NCI-H446 treated with DMSO at 0.1 percent for 48 hours (cell line): ENCODE measurements around the gene DYRK1A.
A peak's percentile ranks its signal among the peaks of the same experiment; 100 is the strongest.
"Not testable (repeated sequence)": the region's sequence is repeated elsewhere in the genome, so short reads cannot be mapped to it uniquely, and the experiment has no call there.

Experiments used
- DNase-seq: peaks from one replicate; lab custom pipeline; 2025; lab: John Stamatoyannopoulos, UW

DYRK1A gene

DNA sequence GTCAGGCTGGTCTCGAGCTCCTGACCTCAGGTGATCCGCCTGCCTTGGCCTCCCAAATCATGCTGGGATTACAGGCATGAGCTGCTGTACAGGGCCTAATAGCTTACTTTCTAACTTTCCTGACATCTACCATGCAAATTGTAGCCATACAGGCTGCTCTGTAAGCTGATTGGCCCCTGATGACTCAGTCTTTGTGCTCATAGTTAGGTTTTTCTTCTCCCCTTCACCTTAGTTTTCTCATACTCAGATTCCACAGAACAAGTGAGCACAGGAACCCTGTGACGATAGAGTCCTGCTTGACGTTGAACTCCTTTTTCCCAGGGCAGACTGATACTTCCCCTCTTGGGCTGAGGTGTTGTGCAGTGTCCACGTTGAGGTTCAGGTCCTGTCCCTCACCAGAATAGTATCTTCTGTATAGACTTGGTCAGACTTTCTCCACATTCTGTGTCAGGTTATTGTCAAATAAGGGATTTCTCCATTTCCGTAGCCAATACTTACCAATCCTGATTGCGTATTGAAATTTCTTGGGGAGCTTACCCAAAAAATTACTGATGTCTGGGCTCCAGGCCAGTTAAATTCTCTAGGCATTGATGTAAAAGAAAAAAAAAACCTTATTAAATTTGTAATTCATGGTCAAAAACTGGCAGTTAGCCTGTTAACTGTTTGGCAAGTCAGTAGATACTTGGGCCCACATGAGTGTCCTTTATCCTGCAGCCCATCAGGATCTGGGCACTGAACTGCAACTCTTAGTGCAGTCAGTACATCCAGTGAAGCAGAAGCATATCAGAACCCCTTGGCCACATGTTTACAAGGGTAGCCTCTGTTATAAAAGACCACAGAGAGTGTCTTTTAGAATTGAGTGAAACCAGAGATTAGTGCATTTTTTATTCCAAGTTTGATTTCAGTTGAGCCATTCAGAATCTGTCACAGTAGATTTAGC lies 118.2 kb downstream of the DYRK1A start:
- DNase-seq, result peak; percentile 39

DNA sequence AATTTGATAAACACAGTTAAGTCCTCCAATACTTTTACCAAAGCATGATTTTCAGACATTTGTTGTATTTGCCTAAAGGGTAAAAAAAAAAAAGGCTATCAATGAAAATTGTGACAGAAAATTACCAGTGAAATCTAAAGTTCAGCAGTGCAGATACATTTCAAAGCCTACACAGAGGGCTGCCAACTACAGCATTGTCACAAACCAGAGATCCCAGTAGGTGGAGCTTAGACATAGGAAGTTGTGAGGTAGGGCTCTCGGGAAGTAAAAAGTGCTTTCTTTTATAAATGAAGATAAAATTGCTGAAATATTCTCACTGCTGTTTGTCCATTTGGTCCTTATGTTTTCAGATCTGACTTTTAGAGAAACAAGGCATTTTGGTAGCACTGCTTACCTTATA lies 123.0 kb downstream of the DYRK1A start:
- DNase-seq, result no peak

DNA sequence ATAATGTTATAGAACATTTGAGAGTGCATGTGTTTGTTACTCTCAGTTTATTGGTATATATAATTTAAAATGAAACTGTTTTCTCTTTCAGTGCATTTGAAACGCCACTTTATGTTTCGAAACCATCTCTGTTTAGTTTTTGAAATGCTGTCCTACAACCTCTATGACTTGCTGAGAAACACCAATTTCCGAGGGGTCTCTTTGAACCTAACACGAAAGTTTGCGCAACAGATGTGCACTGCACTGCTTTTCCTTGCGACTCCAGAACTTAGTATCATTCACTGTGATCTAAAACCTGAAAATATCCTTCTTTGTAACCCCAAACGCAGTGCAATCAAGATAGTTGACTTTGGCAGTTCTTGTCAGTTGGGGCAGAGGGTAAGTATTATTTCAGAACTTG lies 123.5 kb downstream of the DYRK1A start:
- no peak for DNase-seq

DNA sequence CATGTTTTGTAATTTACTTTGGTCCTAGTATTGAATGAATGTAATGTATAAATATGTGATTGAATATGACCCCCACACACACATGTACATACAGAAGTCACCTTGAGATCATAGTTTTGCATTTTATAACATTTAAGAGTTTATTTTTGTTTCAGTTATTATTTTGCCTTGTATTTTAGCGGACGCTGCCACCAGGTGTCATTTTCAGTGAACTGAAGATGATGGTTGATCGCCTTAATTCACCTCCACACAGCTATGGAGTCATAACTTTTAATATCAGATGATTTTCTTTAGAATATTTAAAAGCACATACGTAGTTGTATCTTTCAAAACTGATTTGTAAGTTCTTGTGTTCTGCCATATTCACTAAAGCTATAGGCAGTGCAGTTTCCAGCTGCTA lies 130.4 kb downstream of the DYRK1A start:
- no peak for DNase-seq

DNA sequence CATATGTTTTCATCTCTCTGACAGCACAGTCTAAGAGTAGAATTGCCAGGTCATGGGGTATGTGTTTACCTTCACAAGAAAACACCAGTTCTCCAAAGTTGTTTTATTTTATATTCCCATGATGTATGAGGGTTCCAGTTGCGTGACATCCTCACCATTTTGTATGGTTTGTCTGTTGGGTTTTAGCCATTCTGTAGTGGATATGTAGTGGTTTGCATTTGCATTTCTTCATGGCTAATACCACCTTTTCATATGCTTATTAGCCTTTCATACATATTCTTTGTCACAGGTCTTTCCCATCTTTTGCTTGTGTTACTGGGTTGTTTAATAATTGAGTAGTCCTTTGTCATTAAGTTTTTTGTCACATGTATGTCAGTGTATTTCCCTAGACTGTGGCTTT lies 132.1 kb downstream of the DYRK1A start:
- no peak for DNase-seq

DNA sequence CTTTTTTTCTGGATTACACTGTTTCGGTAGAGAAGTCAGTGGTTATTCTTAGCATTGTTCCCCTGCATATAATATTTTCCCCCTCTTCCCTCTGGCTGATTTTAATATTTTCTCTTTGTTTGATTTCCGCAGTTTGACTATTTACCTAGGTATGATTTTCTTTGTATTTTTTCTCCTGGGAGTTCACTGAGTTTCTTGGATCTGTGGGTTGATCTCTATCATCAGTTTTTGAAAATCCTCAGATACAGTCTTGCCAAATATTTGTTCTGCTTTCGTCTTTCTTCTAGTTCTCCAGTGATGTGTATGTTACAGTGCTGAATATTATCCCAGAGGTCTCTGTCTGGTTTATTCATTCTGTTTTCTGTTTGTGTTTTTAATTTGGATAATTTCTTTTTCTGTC lies 136.4 kb downstream of the DYRK1A start:
- DNase-seq, result no peak

DNA sequence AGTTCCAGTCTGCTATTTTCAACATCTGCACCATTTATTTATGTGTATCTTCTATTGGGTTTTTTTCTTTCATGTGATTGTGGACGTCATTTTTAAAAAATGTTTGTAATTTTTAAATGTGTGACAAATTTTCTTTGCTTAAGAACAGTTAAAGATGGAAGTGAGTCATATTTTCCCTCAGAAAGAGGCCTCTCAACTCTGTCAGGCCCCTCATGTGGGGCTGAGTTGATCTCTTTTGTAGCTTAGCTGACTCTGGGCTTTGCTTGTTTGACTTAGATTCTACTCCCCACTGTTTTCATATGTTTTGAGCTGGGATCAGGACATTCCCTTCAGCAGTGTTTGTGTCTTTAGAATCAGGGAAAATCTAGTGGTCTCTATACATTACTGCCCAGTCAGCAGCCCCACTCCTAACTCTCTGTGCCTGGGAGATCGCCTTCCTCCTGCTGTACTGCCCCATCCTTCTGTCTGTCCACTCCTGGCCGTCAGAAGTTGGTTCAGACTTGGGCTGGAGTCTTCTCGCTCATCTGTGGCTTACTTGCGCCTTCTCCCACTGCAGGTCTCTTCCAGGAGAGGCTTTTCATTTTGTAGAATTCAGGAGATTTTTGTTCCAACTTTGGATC lies 137.4 kb downstream of the DYRK1A start:
- DNase-seq, result no peak

DNA sequence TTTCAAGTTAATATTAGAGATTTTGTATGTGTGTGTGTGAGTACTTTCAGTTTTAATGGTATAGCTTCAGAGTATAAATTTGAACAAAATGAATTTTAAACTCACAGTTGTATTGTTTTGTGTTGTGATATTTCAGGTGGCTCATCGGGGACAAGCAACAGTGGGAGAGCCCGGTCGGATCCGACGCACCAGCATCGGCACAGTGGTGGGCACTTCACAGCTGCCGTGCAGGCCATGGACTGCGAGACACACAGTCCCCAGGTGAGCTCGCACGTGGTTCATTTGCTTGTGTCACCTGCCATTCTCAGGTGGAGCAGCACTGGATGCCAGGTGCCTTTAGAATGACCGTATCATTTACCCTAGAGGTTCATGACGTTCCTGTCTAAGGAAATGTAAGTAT lies 139.4 kb downstream of the DYRK1A start:
- DNase-seq, result no peak

DNA sequence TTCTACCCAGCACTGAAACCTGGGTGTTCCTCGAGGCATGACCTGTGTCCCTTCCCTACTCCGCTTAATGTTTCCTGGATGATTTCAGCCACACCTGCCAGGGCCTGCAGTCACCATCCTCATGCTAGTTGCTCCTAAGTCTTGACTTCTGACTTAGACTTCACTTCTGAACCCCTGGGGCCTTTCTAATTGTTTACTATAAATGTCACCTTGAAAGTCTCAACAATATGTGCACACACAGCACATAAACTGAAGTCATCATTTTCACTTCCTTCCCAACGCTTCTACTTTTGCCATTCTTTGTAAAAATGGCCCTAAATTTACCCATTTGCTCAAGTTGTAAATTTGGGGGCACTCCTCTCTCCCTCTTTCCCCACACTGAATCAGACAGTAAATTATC lies 141.1 kb downstream of the DYRK1A start:
- DNase-seq, result no peak

DNA sequence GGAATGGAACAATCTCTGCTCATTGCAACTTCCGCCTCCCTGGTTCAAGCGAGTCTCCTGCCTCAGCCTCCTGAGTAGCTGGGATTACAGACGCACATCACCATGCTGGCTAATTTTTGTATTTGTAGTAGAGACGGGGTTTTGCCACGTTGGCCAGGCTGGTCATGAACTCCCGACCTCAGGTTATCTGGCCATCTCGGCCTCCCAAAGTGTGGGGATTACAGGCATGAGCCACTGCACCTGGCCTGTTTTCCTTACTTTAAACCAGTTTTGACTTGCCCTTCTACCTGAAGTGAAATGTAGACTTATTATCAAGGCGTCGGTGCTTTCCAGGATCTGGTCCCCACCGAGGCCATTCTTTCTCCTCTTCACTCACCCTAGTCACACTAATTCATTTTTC lies 141.8 kb downstream of the DYRK1A start:
- DNase-seq, result no peak

DNA sequence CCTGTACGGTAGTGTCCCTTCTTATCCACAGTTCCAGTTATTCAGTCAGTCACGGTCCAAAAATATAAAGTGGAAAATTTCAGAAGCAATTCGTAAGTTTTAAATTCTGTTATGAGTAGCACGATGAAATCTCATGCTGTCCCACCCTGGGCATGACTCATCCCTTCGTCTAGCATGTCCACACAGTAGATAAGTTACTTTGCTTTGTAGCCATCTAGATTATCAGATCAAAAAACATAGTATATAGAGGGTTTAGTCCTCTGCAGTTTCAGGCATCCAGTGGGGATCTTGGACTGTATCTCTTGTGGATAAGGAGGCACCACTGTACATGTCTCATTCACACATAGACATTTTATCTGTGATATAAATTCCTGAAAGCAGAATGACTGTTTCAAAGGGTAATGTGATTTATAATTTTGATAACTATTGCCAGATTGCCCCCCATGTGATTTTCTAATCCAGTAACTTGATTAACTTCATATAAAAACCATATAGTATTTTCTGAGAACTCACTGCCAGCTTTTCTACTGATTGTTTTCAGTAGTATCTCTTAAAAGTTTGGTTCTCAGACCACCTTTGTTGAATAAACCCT lies 143.3 kb downstream of the DYRK1A start:
- DNase-seq, result no peak

DNA sequence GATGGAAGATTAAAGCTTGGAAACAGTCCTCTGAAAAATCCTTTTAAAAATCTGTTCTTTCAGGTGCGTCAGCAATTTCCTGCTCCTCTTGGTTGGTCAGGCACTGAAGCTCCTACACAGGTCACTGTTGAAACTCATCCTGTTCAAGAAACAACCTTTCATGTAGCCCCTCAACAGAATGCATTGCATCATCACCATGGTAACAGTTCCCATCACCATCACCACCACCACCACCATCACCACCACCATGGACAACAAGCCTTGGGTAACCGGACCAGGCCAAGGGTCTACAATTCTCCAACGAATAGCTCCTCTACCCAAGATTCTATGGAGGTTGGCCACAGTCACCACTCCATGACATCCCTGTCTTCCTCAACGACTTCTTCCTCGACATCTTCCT lies 145.3 kb downstream of the DYRK1A start:
- no peak for DNase-seq

DNA sequence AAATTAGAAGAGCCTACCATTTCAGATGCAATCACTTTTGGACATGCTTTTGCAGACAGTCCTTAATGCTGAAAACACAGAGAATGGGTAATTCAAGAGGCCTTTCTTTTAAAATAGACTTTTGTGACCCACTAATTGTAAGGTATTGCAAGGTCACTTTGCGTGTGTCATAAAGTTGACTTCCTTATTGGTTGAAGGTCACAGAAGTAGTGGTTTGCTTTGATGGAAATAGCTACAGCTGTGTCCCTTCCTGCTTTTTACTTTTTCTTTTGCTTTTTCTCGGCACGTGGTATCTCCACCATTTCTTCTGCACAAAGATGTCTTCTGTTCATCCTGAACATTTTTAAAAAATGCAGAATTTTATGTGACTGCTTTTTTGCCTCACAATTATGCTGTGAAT lies 146.8 kb downstream of the DYRK1A start:
- no peak for DNase-seq

DNA sequence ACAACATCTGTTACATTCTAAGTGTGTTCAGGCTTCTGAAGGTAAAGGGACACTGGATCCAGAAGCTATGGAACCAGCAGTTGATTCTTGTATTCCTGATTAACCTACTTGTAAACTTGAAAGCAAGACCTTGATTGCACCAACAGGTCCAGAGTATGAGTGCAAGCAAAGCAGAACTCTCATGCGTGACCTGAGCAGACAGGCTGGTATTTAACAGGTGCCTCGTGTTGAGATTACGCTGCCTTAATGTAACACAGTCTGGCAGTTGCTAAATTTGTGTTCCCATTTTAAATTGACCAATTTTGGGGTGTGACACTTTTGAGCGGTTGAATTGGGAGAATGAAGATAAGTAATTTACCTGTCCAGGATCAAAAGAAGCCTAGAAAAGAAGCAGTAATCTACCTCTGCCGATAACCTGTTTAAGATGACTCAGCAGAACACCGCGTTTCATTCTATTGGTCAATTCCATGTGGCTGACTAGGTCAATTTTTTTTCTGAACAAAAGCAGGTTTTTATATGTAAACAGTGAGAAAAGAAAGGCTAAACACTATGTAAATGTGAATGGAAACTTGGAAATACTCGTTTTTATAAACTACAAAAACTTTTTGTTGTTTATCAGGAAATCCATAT lies 147.6 kb downstream of the DYRK1A start:
- no peak for DNase-seq

DNA sequence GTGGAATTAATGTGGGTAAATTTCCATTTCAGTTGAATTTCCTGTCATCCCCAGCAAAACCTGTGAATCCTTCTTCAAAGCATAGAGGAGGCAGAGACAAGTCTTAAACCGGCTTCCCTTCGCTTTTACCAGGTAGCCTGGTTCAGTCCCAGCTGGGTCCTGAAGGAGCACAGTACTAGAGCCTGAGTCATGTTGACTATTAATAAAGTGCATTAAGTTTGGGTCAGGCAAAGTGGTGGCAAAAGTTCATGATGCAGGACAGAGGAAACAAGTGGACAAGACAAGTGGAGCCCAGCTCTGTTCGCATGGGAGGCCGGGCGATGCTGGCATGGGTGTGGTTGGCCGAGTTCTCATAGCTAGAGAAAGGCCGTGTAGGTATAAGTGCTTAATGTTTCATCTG lies 150.4 kb downstream of the DYRK1A start:
- DNase-seq, result no peak

DNA sequence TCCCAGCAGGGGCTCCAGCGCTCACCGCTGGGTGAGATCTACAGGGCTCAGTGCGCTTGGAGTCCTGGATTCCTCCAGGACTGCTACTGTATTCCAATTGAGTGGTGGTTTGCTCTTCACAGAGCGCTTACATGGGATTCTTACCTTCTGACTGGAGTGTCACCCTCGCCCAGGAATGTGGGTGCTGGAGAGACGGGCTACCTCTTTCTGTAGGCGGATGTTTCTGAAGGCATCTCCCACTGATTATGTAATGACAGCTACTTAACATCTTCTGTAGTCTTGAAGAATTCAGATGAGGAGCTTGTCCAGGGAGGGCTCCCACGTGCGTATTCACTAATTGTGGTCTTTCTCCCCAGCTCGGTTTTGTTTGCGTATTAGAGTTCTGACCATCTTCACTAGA lies 154.2 kb downstream of the DYRK1A start:
- no peak for DNase-seq

DNA sequence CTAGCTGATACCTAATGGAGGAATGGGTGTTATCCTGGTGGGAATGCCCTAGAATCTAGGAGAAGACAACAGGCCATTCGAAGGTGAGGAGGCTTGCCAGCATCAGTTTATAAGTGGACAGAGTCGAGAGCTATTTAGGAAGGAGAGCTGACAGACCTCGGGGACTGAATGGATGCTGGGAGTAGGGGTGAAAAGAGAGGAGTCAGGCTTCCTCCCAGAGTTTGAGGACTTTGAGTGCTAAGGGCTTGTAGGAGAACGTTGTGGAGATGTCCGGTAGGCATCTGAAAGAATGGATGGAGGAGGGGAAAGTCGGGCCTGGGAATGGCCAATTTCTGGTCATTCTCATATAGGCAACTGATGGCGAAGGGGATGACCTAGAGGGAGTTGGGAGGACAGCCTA lies 155.1 kb downstream of the DYRK1A start:
- DNase-seq, result no peak

DNA sequence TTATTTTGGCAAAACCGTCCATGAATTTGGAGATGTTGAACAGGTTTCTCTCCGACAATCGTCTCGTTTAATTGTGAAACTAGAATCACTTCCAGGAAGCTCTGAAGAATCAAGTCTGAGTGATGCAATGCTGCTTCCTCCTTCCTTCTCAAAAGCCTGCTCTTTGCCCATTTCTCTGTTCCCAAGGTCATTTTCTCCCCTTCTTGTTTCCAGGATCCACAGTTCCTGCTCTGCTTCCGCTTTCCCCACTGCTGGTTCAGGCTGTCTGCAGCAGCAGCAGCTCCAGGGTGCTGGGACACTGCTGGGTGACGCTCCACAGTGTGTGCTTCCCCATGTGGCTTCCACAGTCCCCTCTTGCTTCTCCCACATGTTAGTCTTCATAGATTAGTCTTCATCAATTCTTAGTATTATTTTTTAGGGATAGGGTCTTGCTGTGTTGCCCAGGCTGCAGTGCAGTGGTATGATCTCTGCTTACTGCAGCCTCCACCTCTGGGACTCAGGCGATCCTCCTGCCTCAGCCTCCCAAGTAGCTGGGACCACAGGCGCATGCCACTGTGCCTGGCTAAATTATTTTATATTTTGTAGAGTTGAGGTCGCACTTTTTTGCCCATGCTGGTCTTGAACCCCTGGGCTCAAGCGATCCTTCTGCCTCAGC lies 156.2 kb downstream of the DYRK1A start:
- no peak for DNase-seq

DNA sequence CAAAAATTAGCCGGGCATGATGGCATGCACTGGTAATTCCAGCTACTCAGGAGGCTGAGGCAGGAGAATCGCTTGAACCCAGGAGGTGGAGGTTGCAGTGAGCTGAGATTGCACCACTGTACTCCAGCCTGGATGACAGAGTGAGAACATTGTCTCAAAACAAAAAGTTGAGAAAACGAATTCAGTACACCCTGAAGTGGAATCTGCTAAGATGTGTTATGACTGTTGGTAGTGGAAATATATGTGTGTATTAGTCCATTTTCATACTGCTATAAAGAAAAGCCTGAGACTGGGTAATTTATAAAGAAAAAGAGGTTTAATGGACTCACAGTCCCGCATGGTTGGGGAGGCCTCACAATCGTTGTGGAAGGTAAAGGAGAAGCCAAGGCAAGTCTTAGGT lies 158.4 kb downstream of the DYRK1A start:
- not testable (repeated sequence) for DNase-seq

DNA sequence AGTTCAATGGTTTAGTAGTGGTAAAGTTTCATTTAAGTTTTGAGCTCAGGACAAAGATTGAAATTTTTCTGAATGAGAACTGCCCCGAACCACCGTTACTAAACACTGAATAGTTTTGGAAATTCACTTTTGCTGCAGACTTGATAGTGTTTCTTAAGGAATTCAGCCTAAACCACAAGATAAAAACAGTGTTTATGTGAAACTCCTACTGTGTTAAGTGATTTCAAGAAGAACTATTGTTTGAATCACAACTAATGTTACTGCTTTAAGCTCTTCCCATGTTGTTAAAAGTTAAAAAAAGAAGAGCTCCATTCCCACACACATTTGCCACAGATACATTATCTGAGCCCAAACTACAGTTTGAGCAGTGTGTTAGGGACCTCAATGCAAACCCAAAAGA lies 159.2 kb downstream of the DYRK1A start:
- DNase-seq, result no peak

DNA sequence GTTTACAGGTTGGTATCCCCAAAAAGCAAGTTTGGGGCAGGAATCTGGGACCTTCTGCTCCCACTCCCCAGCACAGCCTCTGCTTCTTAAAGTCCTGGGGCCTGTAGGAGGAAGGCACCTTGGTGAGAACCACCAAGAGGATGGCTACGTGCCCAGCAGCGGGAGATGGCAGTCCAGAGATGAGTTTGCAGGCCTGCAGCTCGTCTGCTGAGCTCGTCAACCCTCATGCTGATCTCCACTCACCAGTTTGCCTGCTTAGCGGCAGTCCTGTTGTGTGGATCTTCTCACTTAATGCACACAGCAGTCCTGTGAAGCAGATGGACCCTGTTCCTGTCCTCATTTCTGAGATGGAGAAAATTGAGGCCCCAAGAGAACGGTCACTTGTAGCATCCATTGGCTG lies 160.5 kb downstream of the DYRK1A start:
- no peak for DNase-seq

DNA sequence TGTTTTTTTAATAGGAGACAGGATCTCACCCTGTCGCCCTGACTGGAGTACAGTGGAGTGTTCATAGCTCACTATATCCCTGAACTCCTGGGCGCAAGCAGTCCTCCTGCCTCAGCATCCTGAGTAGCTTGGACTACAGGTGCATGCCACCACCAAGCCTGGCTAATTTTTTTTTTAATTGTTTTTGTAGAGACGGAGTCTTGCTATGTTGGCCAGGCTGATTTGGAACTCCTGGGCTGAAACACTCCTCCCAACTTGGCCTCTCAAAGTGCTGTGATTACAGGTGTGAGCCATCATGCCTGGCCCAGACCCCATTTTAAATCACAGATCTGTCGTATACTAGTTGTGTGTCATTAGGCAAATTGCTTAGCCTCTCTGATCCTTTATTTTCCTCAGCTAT lies 161.1 kb downstream of the DYRK1A start:
- no peak for DNase-seq
